ENCODE measurements around the gene TMEM115.

GRCh38 chr3:50375258-50375931 is 16.1 kb upstream of the TMEM115 start:
- TF ChIP-seq, protein P1, sequence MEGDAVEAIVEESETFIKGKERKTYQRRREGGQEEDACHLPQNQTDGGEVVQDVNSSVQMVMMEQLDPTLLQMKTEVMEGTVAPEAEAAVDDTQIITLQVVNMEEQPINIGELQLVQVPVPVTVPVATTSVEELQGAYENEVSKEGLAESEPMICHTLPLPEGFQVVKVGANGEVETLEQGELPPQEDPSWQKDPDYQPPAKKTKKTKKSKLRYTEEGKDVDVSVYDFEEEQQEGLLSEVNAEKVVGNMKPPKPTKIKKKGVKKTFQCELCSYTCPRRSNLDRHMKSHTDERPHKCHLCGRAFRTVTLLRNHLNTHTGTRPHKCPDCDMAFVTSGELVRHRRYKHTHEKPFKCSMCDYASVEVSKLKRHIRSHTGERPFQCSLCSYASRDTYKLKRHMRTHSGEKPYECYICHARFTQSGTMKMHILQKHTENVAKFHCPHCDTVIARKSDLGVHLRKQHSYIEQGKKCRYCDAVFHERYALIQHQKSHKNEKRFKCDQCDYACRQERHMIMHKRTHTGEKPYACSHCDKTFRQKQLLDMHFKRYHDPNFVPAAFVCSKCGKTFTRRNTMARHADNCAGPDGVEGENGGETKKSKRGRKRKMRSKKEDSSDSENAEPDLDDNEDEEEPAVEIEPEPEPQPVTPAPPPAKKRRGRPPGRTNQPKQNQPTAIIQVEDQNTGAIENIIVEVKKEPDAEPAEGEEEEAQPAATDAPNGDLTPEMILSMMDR (conservative IDR thresholded peaks at IDR 0.05; ENCODE audit: low read depth, low read length), result 0 out of 2 replicates have a peak, but pooled peaks have one; percentile 34
- no peak for TF ChIP-seq EZH2 (IDR thresholded peaks at IDR 0.05; ENCODE audit: borderline replicate concordance, low read depth, low read length, poor library complexity, severe bottlenecking)
